ENCODE data around the gene NOL4L.

The NOL4L gene

DNA sequence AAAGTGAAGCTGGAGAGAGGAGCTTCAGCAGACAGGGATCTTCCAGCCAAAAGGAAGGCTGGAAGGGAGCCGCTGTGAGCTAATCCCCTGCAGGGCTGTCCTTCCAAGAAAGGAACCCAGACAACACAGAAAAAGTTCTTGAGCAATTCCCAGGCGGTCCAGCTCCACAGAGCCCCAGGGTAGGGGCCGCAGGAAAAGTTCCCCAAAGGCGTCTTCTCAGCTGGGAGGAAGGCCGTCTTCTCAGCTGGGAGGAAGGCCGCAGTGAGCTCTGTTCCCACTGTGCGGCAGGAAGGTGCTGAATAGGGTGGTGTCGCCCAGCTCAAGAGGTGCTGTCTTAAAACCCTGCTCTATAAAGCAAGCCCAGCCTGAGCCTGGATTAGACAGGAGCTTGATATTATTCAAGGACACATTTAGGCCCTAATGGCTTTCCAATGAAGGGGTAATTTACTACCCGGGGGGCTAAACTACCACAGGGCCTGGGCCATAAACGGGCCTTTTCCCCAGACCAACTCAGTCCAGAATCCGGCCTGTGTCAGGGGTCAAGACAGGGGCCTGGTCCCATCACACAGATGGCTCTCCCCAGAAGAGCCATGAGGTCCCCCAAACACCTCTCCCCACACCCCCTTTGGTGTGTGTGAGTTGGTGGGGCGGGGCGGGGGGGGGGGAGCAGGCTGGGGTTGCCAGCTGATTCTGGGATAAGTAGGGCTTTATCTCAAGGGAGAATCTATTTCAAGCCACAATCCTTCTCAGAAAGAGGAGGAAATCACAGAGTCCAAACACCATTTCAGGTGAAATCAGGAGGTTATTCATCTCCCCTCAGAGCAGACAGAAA, 103.6 kb downstream of the NOL4L start:
- DNase-seq = no peak

DNA sequence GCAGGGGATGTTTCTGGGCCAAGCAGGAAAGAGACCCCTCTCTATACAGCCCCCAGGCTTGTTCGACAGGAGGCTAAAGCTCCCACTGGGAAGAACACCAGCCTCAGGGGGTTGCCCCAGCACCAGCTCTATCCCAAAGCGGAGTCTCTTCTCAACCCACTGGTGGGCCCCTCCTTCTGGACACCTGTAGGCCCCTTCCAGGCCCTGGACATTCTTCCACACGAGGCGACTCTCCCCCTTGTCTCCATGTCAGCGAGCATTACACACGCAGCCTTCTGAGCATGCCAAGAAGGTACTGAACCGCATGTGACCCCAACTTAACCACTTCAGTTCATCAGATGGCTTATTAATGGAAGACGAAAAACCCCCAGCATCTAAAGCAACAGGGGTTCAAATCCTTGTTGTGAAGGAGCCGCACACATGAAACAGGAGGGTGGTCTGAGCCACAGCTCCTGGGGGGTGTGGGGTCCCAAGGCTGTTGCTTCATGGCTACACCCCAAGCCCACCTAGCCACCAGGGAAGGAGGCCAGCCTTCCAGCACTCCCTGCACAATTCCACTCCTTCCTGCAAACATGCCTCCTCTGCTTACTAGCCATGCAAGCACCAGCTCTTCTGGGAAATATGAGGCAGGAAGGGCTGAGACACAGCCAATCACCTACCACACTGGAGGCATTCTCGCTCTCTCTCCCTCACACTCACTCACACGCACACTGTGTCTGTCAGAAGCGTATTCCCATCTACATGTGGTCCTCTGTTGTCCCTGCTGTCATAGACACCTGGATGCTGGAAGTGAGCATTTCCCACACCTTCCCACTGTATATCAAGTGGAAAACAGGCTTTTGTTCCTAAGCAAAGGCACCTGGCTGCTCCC, 104.5 kb downstream of the NOL4L start:
- no peak for DNase-seq

DNA sequence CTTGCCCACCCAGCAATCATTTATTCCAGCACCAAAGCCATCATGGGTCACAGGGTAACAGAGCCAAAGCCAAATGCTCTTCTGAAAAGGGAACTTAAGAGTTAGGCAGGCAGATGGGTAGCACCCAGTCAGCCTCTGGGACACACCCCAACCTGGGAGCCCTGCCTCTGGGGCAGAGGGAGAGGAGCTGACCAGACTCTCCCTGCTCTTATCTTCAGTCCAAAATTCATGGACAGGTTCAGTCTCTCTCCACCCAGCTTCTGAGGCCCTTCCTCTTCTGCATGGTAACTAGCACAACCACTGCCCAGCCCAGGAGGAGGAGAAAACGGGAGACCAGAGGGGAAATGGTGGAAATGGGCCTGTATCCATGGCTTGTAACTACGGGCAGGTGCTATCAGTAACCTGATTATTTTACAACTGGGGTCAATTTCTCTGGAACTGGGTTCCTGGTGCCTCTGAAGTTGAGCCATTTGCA, 105.4 kb downstream of the NOL4L start:
- DNase-seq = no peak

DNA sequence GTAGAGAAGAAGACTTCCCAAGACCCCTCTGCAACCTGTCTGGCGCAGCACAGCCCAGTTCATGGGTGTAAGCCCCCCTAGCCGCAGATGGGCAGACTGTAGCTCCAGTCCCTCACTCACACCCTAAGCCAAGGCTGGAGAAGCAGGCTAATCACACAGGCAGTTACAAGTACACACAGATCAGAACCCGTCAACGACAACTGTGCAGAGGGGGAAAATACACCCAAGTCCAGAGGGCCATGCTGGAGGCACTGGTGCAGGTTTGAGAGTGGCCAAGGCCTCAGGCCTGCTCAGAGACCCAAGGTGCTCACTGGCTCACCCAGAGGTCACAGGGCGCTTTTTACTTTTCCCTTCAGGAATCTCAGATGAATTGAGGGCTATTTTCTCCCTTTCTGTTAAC, 106.1 kb downstream of the NOL4L start:
- no peak for DNase-seq

DNA sequence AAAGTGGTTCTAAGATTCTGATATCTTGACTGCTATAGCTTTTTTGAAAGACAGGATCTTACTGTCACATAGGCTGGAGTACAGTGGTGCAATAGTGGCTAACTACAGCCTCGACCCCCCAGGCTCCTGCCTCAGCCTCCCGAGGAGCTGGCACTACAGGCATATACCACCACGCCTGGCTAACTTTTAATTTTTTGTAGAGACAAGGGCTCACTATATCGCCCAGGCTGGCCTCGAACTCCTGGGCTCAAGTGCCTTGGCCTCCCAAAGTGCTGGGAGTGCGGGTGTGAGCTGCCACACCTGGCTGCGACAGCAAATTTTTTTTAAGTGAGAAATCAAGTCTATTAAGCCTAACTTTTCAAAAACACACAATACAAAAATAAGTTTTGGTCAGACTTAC, 106.6 kb downstream of the NOL4L start:
- no peak for DNase-seq

DNA sequence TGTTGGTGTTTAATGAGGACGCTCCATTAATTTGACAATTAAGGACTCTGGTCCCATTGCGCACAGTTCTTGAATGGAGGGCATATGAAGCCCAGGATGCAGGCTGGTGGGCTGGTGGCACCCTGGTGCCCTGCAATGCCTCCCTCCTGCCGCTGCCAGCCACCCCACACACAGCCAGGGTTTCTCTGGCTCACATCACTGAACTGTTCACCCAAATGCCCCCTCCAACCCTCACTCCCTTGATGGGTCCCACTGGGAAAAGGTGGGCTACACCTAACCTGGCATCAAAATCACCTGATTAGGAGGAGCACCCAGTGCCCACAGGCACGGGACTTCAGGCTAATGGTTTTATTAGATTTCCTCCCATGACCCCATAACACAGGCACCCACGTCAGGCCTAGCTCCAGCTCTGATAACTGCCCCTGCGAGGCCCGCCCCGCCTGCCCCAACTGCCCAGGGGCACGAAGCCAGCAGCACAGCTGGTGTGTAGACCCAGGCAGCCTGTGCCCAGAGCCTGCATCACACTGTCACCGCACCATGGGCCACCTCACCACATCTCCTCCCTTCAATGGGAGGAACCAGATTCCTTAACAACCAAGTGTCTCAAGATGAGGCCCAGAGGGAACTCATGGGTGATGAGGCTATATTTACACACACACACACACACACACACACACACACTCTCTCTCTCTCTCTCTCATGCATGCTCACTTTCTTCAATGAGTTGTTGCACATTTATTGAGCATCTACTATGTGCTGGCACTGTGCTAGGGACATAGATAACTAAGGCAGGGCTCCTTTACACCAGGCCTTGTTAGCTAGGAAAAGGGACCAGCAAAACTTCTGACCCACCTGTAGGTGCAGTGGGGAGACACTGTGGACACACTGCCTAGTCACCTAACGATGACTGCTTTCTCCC, 107.3 kb downstream of the NOL4L start:
- no peak for DNase-seq

DNA sequence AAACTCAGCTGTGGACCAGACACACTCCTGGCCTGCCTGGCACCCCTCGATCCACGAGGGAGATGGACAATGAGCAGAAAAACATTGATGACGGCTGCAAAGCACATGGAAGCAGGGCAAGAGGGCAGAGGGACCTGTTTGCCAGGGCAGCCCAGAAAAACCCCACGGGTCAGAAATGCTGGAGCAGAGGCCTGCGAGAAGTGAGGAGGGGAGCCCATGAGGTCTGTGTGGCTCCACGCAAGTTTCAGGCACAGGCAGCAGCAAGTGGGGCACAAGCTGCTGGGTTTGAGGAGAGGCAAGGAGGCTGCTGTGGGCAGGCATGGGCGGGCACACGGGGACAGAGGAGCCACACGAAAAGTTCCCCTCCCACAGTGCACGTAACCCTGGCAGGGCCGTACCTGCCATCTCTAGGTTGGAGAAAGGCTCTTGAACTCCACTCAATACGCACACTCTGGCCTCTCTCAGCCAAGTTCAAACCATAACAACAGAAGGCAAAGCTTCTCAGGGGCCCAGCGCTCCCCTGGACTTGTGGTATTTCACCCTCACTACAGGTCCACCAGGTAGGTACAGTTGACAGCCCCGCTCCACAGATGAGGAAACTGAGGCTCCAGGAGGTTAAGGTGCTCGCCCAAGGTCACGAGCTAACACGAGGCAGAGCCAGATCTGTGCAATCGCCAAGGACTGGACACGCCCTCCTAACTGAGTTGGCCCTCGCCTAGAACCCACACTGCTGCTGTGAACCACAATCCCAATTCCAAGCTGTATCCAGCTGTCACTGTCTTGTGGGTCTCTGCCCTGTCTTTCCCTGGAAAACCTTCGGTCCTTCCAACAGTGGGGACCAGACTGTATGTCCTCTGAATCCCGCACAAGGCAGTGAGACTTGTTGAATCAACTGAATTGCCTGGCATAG, 108.2 kb downstream of the NOL4L start:
- DNase-seq = no peak

DNA sequence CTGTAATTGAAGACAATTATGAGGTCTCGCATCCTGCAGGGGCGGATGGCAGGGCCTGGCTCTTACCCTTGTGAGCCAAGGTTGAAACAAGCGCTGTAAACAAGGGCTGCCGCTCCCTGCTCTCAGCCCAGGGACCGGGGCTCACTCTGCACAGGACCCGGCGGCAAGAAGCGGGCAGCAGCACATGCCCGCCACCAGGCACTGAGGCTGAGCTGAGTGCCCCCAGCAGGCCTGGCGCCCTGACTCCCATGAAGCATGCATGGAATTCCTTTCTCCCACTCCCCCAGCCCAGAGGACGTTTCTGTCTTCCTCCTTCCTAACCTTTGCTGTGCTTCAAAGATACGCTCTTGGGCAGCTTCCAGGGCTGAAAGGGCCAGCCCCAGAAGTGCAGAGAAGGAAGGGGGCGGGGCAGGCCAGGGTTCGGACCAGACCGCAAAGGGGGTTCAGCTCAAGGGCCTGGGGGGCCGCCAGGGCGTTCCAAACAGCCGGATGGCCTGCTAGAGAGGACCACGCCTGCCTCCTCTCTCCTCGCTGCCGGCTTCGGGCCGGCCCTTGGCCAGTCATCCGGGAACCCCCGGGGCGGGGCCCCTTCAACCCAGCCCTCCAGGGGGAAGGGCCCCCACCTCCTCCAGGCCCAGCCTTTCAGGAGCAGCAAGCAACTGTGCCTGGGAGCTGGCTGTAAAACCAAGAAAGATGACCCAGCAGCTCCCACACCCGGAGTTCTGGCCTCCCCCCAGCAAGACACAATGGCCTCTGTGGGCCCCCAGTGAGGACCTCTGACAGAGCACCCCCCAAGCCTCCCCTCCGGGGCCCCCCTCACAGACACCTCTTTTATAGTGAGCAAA, 109.9 kb downstream of the NOL4L start:
- no peak for DNase-seq

DNA sequence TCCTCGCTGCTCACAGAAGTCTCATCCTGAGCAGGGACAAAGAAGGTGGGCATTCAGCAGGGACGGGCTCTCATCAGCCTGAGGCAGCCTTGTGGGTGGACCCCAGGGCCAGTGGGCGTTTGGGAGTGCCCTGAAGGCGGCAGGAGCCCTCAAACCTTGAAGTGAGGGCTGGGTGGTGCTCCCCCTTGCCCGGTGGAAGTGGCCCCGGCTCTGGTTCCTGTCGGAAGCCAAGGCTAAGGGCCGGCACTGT, 110.5 kb downstream of the NOL4L start:
- no peak for DNase-seq

DNA sequence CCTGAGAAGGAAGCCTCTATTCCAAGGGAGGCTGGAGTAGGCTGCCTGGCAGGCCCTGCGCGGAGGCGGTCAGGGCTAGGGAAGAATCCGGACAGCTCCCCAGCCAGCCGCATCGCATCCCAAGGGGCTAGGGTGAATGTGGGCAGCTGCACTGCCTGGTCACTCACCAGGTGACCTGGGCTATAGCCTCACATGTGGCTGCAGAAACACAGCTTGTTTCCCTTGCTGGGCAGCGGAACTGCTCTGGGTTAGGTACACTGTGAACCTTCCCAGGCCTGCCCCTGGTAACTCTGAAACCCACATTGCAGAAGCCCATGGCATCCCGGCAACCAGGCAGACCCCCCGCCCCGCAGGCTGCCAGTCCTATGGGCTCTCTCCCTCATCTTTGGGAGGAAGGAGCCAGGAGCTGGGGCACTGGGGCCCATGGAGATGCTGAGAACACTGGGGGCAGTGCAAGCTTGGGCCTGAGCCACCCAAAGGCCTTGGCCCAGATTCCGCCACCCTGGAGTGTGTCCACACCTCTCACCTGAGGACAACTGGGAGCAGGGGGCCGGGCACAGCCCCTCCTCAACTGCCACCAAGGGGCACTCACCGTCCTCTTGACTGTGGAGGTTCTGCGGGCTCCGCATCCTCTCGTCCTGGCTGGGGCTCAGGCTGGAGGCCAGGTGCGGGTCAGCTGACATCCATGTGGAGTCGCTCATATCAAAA, 111.0 kb downstream of the NOL4L start:
- DNase-seq = no peak

DNA sequence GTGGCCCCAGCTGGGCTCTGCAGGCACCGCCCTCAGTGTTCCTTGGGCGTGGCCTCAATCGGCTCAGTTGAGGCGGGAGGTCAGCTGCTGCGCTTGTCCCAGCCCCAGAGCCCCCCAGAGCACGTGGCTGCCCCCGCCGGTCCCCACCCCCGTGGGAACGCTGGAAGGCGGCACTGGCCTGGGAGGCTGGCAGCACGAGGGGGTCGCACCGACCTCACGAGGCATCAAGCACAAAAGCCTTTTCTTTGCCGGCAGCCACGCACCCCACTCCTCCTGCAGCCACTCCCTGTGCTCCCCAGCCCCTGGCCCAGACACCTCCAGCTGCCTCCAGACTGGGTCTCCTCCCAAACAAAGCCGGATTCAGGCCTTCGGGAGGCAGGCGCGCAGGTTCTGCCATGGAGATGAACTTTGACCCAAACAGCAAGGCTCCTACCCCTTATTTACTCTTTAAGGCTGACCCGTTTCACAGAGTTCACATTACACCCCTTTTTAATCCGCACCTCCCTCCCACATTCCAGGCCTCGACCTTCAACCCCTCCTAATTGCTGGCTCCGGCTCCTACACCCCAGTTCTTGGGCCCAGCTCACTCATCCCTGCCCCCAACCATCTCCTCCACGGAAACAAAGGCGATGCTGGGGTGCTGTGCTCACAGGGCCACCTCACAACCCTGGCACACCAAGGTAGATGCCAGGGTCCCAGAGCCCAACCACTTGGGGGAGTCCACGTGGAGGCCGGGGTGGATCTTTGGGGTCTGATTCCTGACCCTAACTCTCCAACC, 111.7 kb downstream of the NOL4L start:
- DNase-seq = no peak

DNA sequence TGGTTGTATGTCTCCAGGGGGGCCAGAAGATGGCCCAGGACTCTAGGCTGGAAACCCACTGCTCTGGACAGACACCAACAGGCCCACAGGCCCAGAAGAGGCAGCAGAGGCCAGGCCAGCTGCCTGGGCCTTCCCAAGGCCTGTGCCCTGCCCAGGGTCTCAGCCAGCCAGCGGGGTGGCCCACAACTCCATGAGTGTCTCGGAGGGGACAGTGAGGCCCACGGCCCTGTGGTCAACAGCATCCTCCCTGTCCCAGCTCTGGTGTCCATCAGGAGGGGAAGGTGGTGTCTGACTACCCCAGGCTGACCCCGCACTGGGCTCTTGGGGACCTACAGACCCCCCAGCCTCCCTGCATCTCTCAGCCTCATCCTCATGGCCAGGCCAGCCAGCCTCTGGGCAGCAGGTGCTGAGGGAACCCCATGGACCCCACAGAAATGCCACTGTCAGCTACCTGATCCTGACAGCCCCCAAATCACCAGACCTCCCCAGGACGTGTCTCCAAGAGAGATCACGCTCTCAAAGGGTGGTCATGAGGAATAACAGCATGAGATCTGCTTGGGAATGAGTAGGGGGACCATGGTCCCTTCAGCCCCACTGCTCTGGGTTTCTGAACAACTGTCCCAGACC, 112.4 kb downstream of the NOL4L start:
- DNase-seq = no peak

DNA sequence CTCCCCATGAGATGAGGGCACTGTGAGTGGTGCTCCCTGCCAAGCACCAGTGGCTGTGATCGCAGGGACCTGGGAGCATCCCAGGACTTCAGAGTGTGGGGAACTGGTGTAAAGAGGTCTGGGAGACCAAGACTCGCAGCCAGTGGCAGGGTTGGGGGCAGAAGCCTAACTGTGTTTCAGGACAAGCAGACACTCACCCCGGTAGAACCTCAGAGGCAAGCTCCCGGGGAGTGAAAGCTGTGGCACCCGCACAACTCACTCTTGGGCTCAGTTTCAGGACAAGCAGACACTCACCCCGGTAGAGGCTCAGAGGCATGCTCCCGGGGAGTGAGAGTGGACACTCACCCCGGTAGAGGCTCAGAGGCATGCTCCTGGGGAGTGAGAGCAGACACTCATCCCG, 114.2 kb downstream of the NOL4L start:
- no peak for DNase-seq

DNA sequence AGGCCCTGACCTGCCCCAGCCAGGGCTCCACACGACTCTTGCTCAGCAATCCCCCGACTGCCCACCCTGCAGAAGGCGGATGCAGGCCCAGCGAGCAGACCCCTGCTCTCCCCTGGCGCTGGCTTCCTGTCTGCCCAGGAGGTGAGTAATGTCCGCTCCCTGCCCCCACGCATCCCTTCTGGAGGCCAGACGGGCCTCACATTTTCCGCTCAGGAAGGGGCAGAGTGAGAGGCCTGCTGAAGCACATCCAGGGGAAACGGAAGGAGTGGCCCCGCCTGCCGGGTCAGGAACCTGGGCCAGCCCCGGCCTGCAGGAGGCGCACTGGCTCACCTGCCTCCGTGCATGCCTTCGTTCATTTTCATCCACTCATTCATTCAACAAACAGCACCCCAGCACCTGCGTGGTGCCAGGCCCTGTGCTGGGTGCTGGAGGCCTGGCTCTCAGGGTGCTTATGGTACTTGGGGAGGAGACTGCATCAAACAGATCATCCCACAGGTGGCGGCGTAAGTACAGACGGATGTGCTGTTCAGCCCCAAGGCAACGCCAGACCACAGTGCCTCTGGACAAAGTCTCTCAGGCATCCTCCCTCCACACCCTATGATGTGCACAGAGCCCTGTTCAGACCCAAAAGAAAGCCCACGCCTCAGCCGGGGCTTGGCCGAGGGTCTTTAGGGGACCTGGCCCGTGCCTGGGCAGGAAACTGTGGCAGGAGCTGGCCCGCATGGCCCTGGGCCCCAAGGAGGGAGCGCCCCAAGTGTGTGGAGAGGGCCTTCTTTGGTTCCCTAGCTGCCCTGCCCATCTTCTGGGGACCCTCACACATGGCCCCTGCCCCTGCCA, 114.9 kb downstream of the NOL4L start:
- DNase-seq = peak; percentile 47

DNA sequence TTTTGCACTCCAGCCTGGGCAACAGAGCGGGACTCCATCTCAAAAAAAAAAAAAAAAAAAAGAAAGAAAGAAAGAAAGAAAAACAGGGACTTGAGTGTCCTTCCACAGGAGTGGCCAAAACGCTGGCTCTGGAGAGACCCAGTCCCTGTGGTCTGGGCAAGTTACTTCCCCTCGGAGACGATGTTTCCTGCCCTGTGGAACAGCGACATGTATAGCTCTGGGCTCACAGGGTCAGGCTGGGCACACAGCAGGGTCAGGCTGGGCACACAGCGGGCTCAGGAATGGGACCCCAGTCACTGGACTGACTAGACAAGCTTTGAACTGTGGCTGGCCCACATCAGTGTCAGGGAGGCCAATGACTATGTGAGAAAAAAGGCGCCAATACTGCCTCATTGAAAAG, 116.3 kb downstream of the NOL4L start:
- no peak for DNase-seq

DNA sequence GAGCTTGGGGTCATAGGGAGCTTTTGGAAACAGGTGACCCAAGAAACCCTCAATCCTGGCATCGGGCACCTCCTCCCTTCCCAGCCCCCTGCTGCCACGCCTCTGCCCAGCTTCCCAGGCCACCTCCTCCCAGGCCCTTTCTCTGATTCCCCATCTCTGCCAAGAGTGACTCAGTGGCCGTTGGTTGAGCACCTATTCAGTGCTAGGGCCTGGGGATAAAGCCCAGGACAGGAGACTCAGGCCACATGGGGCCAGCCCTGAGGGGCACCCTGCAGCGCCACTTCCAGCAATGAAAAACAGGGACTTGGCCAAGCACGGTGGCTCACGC, 116.9 kb downstream of the NOL4L start:
- DNase-seq = no peak

DNA sequence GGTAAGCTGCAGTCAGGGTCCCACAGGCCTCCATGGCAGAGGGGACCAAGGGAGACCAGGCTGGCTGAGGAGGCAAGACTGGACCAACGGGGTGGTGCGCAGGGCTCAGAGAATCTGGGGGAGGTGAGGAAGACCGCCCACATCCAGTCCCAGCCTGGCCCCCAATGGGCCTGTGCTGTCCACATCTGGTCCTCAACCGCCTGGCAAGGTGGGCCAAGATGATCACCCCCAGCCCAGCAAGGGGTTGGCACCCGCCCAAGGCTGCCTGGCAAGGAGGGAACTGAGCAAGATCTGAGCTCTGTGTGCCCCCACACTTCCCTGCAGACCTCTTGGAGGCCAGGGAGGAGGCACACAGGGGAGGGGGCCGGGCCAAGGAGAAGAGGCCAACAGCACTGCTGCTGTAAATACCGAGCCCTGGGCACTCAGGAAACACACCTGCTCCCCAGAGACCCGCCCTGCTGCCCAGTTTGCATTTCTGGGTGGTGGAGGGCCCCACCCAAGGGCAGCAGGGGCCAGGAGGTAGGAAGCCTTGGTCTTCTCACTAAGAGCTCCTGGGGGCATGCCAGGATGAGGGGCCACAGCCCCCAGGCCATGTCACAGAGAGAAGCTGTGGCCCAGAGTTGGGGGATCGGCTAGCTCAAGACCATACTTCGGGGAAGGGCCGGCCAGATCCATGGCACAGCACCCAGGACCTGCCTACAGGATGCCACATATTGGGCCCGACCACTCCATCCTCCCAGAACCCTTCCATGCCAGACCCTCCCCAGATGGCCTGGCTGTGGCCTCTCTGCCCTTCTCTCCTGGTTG, 117.4 kb downstream of the NOL4L start:
- DNase-seq = no peak

All from activated CD4-positive, alpha-beta T cell treated with anti-CD3 and anti-CD28 coated beads for 48 hours (primary cell).